Hepatocyte (in vitro differentiated cells): ENCODE data around the gene ARHGEF10L. TPM values are rescaled to one million over a fixed set of nuclear protein-coding genes. Genes with fewer than 3 reads are reported as not detected.

Source experiments
- DNase-seq: peaks from one replicate; pipeline ENCODE4 v3.0.0-alpha.2; 2016; ENCODE audit warnings: low spot score
- H2AFZ ChIP-seq: fragments of 200-600 bp; sonication (generic); 2 replicates; pipeline ENCODE4 v1.6.0; 2016; ENCODE audit warnings: antibody characterized with exemption, mild to moderate bottlenecking
- H3K27ac ChIP-seq: fragments of 200-600 bp; sonication (generic); 2 replicates; pipeline ENCODE4 v1.5.1; 2016; ENCODE audit warnings: mild to moderate bottlenecking
- H3K27me3 ChIP-seq: fragments of 200-600 bp; sonication (generic); 2 replicates; pipeline ENCODE4 v1.6.1; 2016
- H3K36me3 ChIP-seq: fragments of 200-600 bp; sonication (generic); replicated peaks from 2 replicates; pipeline ENCODE4 v1.5.1; 2016; ENCODE audit warnings: low read depth; ENCODE audit not compliant: insufficient read depth
- H3K4me1 ChIP-seq: fragments of 200-600 bp; sonication (generic); 2 replicates; pipeline ENCODE4 v1.5.1; 2016; ENCODE audit warnings: mild to moderate bottlenecking, moderate library complexity; ENCODE audit not compliant: insufficient read depth
- H3K4me2 ChIP-seq: fragments of 200-600 bp; sonication (generic); 2 replicates; pipeline ENCODE4 v1.6.0; 2016
- H3K4me3 ChIP-seq: fragments of 200-600 bp; sonication (generic); 2 replicates; pipeline ENCODE4 v1.5.1; 2016; ENCODE audit warnings: mild to moderate bottlenecking
- H3K79me2 ChIP-seq: fragments of 200-600 bp; sonication (generic); 2 replicates; pipeline ENCODE4 v1.6.0; 2017; ENCODE audit warnings: mild to moderate bottlenecking
- H3K9me2 ChIP-seq: fragments of 200-600 bp; sonication (generic); replicated peaks from 2 replicates; pipeline ENCODE4 v1.6.0; 2017; ENCODE audit warnings: mild to moderate bottlenecking; ENCODE audit not compliant: insufficient read depth
- H3K9me3 ChIP-seq: fragments of 200-600 bp; sonication (generic); 2 replicates; pipeline ENCODE4 v1.5.1; 2016; ENCODE audit warnings: low read depth, mild to moderate bottlenecking
- H4K20me1 ChIP-seq: fragments of 200-600 bp; sonication (generic); 2 replicates; pipeline ENCODE4 v1.6.0; 2016; ENCODE audit warnings: mild to moderate bottlenecking; ENCODE audit not compliant: insufficient read depth, poor library complexity, severe bottlenecking
- EZH2 ChIP-seq: fragments of 200-600 bp; sonication (generic); IDR thresholded peaks from 2 replicates; pipeline ENCODE4 v1.6.1; 2016; ENCODE audit warnings: antibody characterized with exemption, mild to moderate bottlenecking, borderline replicate concordance
- EZH2phosphoT487 ChIP-seq: fragments of 200-600 bp; sonication (generic); IDR thresholded peaks from one replicate; pipeline ENCODE4 v1.6.1; 2018; ENCODE audit warnings: antibody characterized with exemption, mild to moderate bottlenecking, low read depth, moderate library complexity; ENCODE audit not compliant: unreplicated experiment, severe bottlenecking
- WGBS: methylation state at CpG from one replicate; pipeline ENCODE4 v1.1.6; 2016; ENCODE audit warnings: low lambda C conversion rate; ENCODE audit errors: missing lambda C conversion rate; 5-methylcytosine and 5-hydroxymethylcytosine counted together
- polyA plus RNA-seq: library from polyadenylated mRNA; unstranded; fragments of >200 nt; fragmentation: Nextera tagmentation; extraction: Ambion mirVana; gene quantifications from 2 replicates; pipeline ENCODE4 v1.2.1, GENCODE V29; 2016
- total RNA-seq: library from RNA; depleted of rRNA; stranded (reverse); fragments of >200 nt; gene quantifications from 2 replicates; pipeline ENCODE4 v1.2.3, GENCODE V29; 2014
- TF ChIP-seq, protein P1 (sequence below): fragments of 200-600 bp; sonication (generic); IDR thresholded peaks from 2 replicates; pipeline ENCODE4 v1.5.1; 2016; ENCODE audit warnings: antibody characterized with exemption, mild to moderate bottlenecking; ENCODE audit not compliant: poor library complexity

The ARHGEF10L gene
- total and polyA plus RNA-seq, 2 experiments from 2014 or later, result 40.4 to 48.3 TPM

DNA sequence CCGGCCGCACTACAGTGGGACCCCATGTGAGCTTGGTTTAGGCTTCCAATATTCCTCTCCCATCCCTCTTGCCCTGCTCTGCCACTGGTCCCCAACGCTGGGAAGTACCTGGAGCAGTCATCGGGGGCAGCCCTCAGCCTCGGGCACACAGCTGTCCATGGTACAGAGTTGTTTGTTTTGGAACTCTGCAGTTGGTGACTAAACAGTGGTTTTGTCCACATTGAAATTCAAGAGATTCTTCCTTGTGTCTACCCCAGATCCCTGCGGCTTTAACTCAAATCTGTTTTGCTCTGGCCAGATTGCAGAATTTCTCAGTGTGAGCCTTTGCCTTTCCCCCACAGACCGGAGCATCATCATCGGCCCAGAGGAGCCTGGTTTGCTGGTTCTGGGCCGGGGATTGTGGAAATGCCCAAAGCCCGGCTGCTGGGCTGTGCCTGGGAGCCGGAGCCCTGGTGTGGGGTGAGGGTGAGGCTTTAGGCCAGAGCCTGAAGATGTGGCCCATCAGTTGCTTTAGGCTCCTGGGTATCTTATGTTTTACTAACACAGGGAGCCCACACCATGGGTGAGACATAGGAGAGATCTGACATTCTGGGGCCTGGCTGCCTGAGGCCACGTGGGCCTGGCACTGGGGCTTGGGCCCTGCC is 93.2 kb downstream of the ARHGEF10L start:
- Histone ChIP-seq H3K36me3 (no peaks in the 10 kb centered on the region), H3K27me3 (no peaks in the 10 kb centered on the region), H3K4me2 (no peak overlapping the region)

DNA sequence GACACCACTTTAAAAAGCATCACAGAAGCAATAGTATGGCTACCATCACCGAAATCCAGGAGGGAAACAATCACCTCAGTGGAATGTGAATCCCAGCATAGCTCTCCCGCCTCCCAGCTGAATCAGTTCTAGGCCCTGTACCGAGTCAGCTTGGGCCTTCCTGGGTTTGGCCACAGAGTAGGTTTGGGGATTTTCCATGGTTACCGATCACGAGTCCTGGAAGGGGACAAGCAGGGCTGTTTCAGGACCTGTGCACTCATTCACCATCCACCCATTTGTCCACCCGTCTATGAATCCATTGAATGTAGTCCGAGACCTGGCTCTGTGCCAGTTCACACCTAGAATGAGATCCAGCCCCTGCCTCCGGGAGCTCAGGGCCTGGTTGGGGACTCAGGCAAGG is 94.2 kb downstream of the ARHGEF10L start:
- Histone ChIP-seq H3K4me2 (no peak overlapping the region), H3K36me3 (no peaks in the 10 kb centered on the region)

More for the DNA sequence above, 93.2 kb downstream of the ARHGEF10L start:
- TF ChIP-seq, protein P1, sequence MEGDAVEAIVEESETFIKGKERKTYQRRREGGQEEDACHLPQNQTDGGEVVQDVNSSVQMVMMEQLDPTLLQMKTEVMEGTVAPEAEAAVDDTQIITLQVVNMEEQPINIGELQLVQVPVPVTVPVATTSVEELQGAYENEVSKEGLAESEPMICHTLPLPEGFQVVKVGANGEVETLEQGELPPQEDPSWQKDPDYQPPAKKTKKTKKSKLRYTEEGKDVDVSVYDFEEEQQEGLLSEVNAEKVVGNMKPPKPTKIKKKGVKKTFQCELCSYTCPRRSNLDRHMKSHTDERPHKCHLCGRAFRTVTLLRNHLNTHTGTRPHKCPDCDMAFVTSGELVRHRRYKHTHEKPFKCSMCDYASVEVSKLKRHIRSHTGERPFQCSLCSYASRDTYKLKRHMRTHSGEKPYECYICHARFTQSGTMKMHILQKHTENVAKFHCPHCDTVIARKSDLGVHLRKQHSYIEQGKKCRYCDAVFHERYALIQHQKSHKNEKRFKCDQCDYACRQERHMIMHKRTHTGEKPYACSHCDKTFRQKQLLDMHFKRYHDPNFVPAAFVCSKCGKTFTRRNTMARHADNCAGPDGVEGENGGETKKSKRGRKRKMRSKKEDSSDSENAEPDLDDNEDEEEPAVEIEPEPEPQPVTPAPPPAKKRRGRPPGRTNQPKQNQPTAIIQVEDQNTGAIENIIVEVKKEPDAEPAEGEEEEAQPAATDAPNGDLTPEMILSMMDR, result no peak
- no peak for TF ChIP-seq EZH2
- no peak for TF ChIP-seq EZH2phosphoT487
- no peaks in the 10 kb centered on the region for H3K9me2 ChIP-seq
- H4K20me1 ChIP-seq, result no peaks in the 10 kb centered on the region
- H3K79me2 ChIP-seq, result no peaks in the 10 kb centered on the region
- H3K4me3 ChIP-seq, result no peak overlapping the region
- no peaks in the 10 kb centered on the region for H3K9me3 ChIP-seq
- DNase-seq, result no peak
- H3K4me1 ChIP-seq, result no peaks in the 10 kb centered on the region
- no peak overlapping the region for H3K27ac ChIP-seq
- WGBS, result 93% methylated on average over 12 of the region's 12 CpGs
- no peak overlapping the region for H2AFZ ChIP-seq

DNA sequence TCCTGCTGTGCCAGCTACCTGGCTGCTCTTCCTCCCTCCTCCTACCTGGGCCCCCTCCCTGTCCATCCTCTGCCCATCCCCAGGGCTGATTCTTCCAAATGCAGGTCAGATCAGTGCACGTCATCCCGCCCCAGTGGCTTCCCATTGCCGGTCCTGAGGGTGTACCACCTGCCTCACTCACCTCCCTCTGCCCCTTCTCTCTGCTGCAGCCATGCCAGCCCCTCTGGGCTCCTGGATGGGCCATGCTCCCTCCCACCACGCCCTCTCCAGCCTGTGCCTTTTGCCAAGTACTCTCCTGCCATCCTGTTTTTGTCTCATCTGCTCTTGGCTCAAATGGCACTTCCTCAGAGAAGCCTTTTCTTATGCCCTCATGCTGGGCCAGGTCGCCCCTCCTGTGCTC is 95.8 kb downstream of the ARHGEF10L start:
- Histone ChIP-seq H3K4me2 (no peak overlapping the region), H3K4me1 (no peaks in the 10 kb centered on the region), H3K79me2 (no peaks in the 10 kb centered on the region), H3K4me3 (no peak overlapping the region), H3K36me3 (no peaks in the 10 kb centered on the region), H2AFZ (no peak overlapping the region), H3K27ac (no peak overlapping the region), H4K20me1 (no peaks in the 10 kb centered on the region), H3K9me3 (no peaks in the 10 kb centered on the region), H3K27me3 (no peaks in the 10 kb centered on the region), H3K9me2 (no peaks in the 10 kb centered on the region)
- TF ChIP-seq EZH2 (no peak), EZH2phosphoT487 (no peak)
- TF ChIP-seq, protein P1, result no peak
- WGBS, result 98% methylated on average over 5 of the region's 5 CpGs
- DNase-seq, result no peak

More for the DNA sequence above, 94.2 kb downstream of the ARHGEF10L start:
- Histone ChIP-seq H3K27me3 (no peaks in the 10 kb centered on the region), H3K9me2 (no peaks in the 10 kb centered on the region), H3K4me1 (no peaks in the 10 kb centered on the region), H3K79me2 (no peaks in the 10 kb centered on the region), H4K20me1 (no peaks in the 10 kb centered on the region), H3K4me3 (no peak overlapping the region), H2AFZ (no peak overlapping the region), H3K27ac (no peak overlapping the region), H3K9me3 (no peaks in the 10 kb centered on the region)
- DNase-seq, result no peak
- WGBS, result 85% methylated on average over 8 of the region's 8 CpGs
- no peak for TF ChIP-seq EZH2phosphoT487
- TF ChIP-seq, protein P1, result no peak
- no peak for TF ChIP-seq EZH2
